ENCODE measurements around the gene ZNF124. TPM values are rescaled to one million over a fixed set of nuclear protein-coding genes. Genes with fewer than 3 reads are reported as not detected.
"Not testable (repeated sequence)": the region's sequence is repeated elsewhere in the genome, so short reads cannot be mapped to it uniquely, and the experiment has no call there.

Gene ZNF124
- total and polyA plus RNA-seq, 2 of the 13 experiments (the other 11 are each of a cell fraction or from before 2014, with no cell fraction given) = 9.7 to 134 TPM

DNA sequence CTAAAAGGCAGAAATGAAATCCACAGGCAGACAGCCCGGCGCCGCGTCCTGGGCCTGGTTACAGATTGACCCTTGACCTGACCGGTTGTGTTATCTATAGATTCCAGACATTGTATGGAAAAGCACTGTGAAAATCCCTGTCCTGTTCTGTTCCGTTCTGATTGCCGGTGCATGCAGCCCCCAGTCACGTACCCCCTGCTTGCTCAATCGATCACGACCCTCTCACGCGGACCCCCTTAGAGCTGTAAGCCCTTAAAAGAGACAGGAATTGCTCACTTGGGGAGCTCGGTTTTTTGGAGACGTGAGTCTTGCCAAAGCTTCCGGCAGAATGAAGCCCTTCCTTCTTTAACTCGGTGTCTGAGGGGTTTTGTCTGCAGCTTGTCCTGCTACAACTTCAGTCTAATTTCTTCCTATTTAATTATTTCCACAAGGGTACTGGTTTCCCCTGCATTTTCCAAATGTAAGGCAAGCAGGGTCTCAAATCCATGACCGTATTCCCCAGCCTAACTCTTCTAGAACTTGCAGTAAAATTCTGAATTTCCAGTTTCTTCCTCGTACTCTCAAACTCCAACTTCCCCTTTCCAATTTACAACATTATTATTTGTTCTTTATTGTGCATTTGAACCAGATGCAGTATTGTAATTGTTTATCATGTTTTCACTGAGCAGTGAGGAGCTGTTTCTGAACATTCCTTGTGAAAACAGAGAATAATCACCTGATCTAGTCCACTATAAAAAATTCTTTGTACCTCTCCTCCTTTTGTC, 44.1 kb downstream of the ZNF124 start:
- intact Hi-C loops (cut with micrococcal nuclease; ENCODE audit: unreplicated experiment); H3K79me2 ChIP-seq (ENCODE audit: insufficient read depth, low read length); H3K27me3 ChIP-seq (ENCODE audit: control insufficient read depth in 1 of 2, insufficient read depth in 2 of 2, low read length in 2 of 2); CTCF ChIA-PET (ENCODE audit: low intra/inter-chr PET ratio, low total read pairs); H3K4me1 ChIP-seq (ENCODE audit: insufficient read depth, low read length); H2AFZ ChIP-seq (ENCODE audit: low read length); H3K9me3 ChIP-seq (ENCODE audit: low read length); H4K20me1 ChIP-seq (ENCODE audit: insufficient read depth, low read length); in situ Hi-C loops (cut with HindIII; ENCODE audit: extremely low pct_ligation_motif_present, low pct_unique_long_range_greater_than_20kb); DNase-seq (ENCODE audit: low spot score): not testable (repeated sequence)
- Histone ChIP-seq H3K9ac (ENCODE audit: insufficient read depth, low read depth, low read length) (peak overlapping the region; percentile 34; the same call in 1 of the 2 replicates), H3K36me3 (replicated peaks in 1 of 2; ENCODE audit: control insufficient read depth in 1 of 2, insufficient read depth in 2 of 2, low read length in 2 of 2) (peaks cover 2 to 10% of the 10 kb centered on the region in 2 experiments; a peak in 3 of 5 replicates), H3K27ac (ENCODE audit: extremely low read length, insufficient read depth, low read length) (peak overlapping the region; percentile 44), H3K4me3 (replicated peaks in 1 of 3; ENCODE audit: insufficient read depth in 1 of 3, low read depth in 2 of 3, low read length in 3 of 3) (peak overlapping the region; percentile 55 to 59 (median 57)), H3K4me2 (ENCODE audit: low read depth, low read length) (peak overlapping the region; percentile 68)
- BruUV-seq (replicated peaks) = TSS peak; percentile 92
- FAIRE-seq (peak; percentile 94), ATAC-seq (peak; percentile 17; the same call in 1 of the 3 replicates)
- POLR2A ChIA-PET = interaction anchor here (0.9 kb wide), 1 partner anchor 41 kb away, joined by 4 read pairs; no protein-coding TSS in a partner anchor
- 0 out of 2 replicates have a peak, but pooled peaks have one; percentile 50 for TF ChIP-seq ZBTB7B (CRISPR knock-in tag; IDR thresholded peaks at IDR 0.05)
- TF ChIP-seq, protein P1, sequence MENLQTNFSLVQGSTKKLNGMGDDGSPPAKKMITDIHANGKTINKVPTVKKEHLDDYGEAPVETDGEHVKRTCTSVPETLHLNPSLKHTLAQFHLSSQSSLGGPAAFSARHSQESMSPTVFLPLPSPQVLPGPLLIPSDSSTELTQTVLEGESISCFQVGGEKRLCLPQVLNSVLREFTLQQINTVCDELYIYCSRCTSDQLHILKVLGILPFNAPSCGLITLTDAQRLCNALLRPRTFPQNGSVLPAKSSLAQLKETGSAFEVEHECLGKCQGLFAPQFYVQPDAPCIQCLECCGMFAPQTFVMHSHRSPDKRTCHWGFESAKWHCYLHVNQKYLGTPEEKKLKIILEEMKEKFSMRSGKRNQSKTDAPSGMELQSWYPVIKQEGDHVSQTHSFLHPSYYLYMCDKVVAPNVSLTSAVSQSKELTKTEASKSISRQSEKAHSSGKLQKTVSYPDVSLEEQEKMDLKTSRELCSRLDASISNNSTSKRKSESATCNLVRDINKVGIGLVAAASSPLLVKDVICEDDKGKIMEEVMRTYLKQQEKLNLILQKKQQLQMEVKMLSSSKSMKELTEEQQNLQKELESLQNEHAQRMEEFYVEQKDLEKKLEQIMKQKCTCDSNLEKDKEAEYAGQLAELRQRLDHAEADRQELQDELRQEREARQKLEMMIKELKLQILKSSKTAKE (CRISPR knock-in tag; IDR thresholded peaks at IDR 0.05; ENCODE audit: borderline replicate concordance) = peak; percentile 19; the same call in 1 of the 2 replicates
- peak; percentile 31; the same call in 1 of the 2 replicates for TF ChIP-seq NR2C2 (CRISPR knock-in tag; IDR thresholded peaks at IDR 0.05; ENCODE audit: borderline replicate concordance)
- TF ChIP-seq SAP130 (CRISPR knock-in tag; IDR thresholded peaks at IDR 0.05; ENCODE audit: low read depth) = 0 out of 2 replicates have a peak, but pooled peaks have one; percentile 15
- TF ChIP-seq ZBTB20 (CRISPR knock-in tag; IDR thresholded peaks at IDR 0.05; ENCODE audit: borderline replicate concordance, low read depth) = peak; percentile 74; the same call in 1 of the 2 replicates
- 0 out of 2 replicates have a peak, but pooled peaks have one; percentile 26 for TF ChIP-seq ZMYM4 (CRISPR knock-in tag; IDR thresholded peaks at IDR 0.05)
- peak in 1 of 2 experiments; percentile 67; a peak in 2 of 4 replicates for TF ChIP-seq NR2F1 (CRISPR knock-in tag; IDR thresholded peaks at IDR 0.05)
- TF ChIP-seq, protein P2, sequence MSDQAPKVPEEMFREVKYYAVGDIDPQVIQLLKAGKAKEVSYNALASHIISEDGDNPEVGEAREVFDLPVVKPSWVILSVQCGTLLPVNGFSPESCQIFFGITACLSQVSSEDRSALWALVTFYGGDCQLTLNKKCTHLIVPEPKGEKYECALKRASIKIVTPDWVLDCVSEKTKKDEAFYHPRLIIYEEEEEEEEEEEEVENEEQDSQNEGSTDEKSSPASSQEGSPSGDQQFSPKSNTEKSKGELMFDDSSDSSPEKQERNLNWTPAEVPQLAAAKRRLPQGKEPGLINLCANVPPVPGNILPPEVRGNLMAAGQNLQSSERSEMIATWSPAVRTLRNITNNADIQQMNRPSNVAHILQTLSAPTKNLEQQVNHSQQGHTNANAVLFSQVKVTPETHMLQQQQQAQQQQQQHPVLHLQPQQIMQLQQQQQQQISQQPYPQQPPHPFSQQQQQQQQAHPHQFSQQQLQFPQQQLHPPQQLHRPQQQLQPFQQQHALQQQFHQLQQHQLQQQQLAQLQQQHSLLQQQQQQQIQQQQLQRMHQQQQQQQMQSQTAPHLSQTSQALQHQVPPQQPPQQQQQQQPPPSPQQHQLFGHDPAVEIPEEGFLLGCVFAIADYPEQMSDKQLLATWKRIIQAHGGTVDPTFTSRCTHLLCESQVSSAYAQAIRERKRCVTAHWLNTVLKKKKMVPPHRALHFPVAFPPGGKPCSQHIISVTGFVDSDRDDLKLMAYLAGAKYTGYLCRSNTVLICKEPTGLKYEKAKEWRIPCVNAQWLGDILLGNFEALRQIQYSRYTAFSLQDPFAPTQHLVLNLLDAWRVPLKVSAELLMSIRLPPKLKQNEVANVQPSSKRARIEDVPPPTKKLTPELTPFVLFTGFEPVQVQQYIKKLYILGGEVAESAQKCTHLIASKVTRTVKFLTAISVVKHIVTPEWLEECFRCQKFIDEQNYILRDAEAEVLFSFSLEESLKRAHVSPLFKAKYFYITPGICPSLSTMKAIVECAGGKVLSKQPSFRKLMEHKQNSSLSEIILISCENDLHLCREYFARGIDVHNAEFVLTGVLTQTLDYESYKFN (CRISPR knock-in tag; conservative IDR thresholded peaks at IDR 0.05) = 0 out of 2 replicates have a peak, but pooled peaks have one; percentile 21
- peak; percentile 25; the same call in 1 of the 2 replicates for TF ChIP-seq SALL1 (CRISPR knock-in tag; IDR thresholded peaks at IDR 0.05)
- TF ChIP-seq TBX2 (CRISPR knock-in tag; IDR thresholded peaks at IDR 0.05; ENCODE audit: borderline replicate concordance) = 0 out of 2 replicates have a peak, but pooled peaks have one; percentile 16
- 9% methylated on average over 13 of the region's 18 CpGs for WGBS (ENCODE audit: low lambda C conversion rate)

DNA sequence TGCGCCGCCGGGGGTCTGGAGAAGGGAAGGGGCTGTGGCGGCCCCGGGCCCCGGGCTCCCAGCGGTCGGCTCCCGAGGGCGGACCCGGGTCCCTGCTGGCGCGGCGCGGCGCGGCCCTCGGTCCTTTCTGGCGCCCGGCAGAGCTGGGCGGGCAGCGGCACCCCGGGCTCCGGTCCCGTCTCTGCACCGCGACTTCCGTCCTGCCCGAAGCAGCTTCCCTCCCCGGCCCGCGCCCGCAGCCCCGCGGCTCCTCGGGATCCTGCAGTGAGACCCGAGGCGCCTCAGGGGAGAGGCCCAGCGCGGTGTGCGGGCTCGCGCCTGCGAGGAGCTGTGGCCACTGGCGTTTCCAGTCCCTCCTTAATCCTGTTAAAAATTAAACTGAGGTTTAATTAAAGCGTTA, 45.2 kb downstream of the ZNF124 start:
- no CpG with 5 or more reads among the region's 46 CpGs for WGBS (ENCODE audit: low lambda C conversion rate)
- in situ Hi-C loops (cut with HindIII; ENCODE audit: extremely low pct_ligation_motif_present, low pct_unique_long_range_greater_than_20kb); H3K9me3 ChIP-seq (ENCODE audit: low read length); H3K9ac ChIP-seq (ENCODE audit: insufficient read depth, low read depth, low read length); H3K79me2 ChIP-seq (ENCODE audit: insufficient read depth, low read length); DNase-seq (ENCODE audit: low spot score); H3K27ac ChIP-seq (ENCODE audit: extremely low read length, insufficient read depth, low read length); H4K20me1 ChIP-seq (ENCODE audit: insufficient read depth, low read length); POLR2A ChIA-PET; H3K4me2 ChIP-seq (ENCODE audit: low read depth, low read length); H3K36me3 ChIP-seq (replicated peaks in 1 of 2; ENCODE audit: control insufficient read depth in 1 of 2, insufficient read depth in 2 of 2, low read length in 2 of 2); H3K4me3 ChIP-seq (replicated peaks in 1 of 3; ENCODE audit: insufficient read depth in 1 of 3, low read depth in 2 of 3, low read length in 3 of 3); H2AFZ ChIP-seq (ENCODE audit: low read length); FAIRE-seq; H3K27me3 ChIP-seq (ENCODE audit: control insufficient read depth in 1 of 2, insufficient read depth in 2 of 2, low read length in 2 of 2); CTCF ChIA-PET (ENCODE audit: low intra/inter-chr PET ratio, low total read pairs); H3K4me1 ChIP-seq (ENCODE audit: insufficient read depth, low read length); intact Hi-C loops (cut with micrococcal nuclease; ENCODE audit: unreplicated experiment); BruUV-seq (replicated peaks): not testable (repeated sequence)
- peak; percentile 90 for ATAC-seq

Measured in HepG2 (cell line).